T-helper 1 cell treated with Interleukin-12 subunit alpha and Interleukin-12 subunit beta and Interleukin-4 antibody, amounts not matched to agents 30 μg/mL and 1 μg/mL, for 36 hours (primary cell): Measurements from ENCODE around the gene KDM4B.

Experiments
- H3K27ac Mint-ChIP-seq: one replicate; pipeline ENCODE4 v1.8.0; 2021; ENCODE audit warnings: mild to moderate bottlenecking, mixed read lengths
- H3K27me3 Mint-ChIP-seq: one replicate; pipeline ENCODE4 v1.8.0; 2021; ENCODE audit warnings: low read depth, mixed read lengths
- H3K36me3 Mint-ChIP-seq: one replicate; pipeline ENCODE4 v1.8.0; 2021; ENCODE audit warnings: low read depth, mixed read lengths
- H3K4me1 Mint-ChIP-seq: one replicate; pipeline ENCODE4 v1.8.0; 2021; ENCODE audit warnings: low read depth, mixed read lengths
- H3K4me3 Mint-ChIP-seq: one replicate; pipeline ENCODE4 v1.8.0; 2021; ENCODE audit warnings: mild to moderate bottlenecking, moderate library complexity, mixed read lengths
- H3K9me3 Mint-ChIP-seq: one replicate; pipeline ENCODE4 v1.8.0; 2021; ENCODE audit warnings: mixed read lengths

Gene KDM4B

DNA sequence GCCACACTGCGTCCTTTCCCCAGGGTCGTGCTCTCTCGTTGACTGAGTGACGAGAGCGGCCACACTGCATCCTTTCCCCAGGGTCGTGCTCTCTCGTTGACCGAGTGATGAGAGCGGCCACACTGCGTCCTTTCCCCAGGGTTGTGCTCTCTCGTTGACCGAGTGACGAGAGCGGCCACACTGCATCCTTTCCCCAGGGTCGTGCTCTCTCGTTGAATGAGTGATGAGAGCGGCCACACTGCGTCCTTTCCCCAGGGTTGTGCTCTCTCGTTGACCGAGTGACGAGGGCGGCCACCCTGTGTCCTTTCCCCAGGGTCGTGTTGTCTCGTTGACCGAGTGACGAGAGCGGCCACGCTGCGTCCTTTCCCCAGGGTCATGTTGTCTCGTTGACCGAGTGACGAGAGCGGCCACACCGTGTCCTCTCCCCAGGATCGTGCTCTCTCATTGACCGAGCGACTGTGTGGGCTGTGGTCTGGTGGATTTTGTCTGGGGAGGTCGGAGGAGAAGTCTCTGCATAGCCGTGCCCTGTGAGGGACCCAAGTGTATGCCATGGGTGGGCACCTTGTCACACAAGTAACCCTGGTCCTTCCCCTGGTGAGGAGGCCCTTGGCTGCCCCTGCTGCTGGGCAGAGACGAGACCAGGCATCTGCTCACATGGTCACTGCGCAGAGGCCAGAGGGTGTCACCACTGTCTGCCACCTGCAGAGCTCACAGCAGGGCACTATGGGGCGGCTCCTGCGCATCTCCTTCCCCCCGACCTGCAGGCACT, 107.7 kb downstream of the KDM4B start:
- Mint-ChIP-seq H3K4me3 (no peak overlapping the region), H3K27ac (no peak overlapping the region), H3K36me3 (peaks cover 8% of the 10 kb centered on the region), H3K9me3 (no peaks in the 10 kb centered on the region), H3K27me3 (no peaks in the 10 kb centered on the region), H3K4me1 (no peaks in the 10 kb centered on the region)

DNA sequence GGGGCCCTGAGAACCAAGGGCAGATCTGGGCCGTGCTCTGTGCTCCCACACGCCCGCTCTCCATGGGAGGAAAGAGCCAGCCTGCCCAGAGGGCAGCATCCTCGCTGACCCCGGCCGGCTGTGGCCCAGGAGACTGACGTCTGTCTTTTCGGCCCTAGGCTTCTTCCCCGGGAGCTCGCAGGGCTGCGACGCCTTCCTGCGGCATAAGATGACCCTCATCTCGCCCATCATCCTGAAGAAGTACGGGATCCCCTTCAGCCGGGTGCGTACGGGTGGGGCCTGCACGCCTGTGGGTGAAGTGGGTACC, 108.2 kb downstream of the KDM4B start:
- Mint-ChIP-seq H3K9me3 (no peaks in the 10 kb centered on the region), H3K27me3 (no peaks in the 10 kb centered on the region), H3K36me3 (peaks cover 8% of the 10 kb centered on the region), H3K4me1 (no peaks in the 10 kb centered on the region), H3K27ac (no peak overlapping the region), H3K4me3 (no peak overlapping the region)

DNA sequence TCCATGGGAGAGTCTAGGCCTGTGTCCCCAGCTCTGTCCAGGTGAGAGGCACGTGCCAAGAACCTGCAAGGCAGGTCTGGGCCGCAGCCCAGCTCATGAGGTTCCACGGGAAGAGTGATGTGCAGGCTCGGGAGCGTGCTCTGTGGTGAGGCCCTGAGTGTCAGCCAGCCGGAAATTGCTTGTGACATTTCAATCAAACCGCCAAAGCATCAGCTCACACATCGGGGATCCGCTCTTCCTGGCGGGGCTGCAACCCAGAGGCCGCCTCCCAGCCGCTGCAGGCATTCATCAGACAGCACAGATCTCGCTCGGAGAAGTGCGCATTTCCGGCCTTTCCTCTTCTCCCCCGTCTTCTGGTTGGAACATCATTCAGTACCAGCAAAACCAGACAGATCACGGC, 109.3 kb downstream of the KDM4B start:
- Mint-ChIP-seq H3K27ac (no peak overlapping the region), H3K4me3 (no peak overlapping the region), H3K27me3 (no peaks in the 10 kb centered on the region), H3K4me1 (no peaks in the 10 kb centered on the region), H3K36me3 (peaks cover 10% of the 10 kb centered on the region), H3K9me3 (no peaks in the 10 kb centered on the region)

DNA sequence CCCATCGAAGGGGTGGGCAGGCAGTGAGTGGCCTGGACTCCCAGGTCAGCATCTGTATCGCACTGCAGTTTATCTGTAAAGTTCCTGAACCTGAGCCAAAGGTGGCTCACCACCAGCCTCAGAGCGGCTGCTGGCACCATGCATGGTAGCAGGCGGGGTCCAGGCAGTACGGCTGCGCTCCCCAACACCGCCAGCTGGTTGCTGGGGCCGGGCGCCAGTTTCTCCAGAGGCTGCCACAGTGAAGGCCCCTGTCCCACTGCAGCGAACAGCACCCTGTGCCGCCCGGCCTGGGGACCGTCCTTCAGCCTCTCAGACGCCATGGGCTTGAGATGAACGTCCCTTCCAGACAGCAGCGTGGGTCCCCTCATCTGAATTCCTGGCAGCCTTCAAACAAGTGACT, 109.8 kb downstream of the KDM4B start:
- no peak overlapping the region for H3K4me3 Mint-ChIP-seq
- H3K36me3 Mint-ChIP-seq, result peaks cover 10% of the 10 kb centered on the region
- no peak overlapping the region for H3K27ac Mint-ChIP-seq
- no peaks in the 10 kb centered on the region for H3K27me3 Mint-ChIP-seq
- H3K9me3 Mint-ChIP-seq, result no peaks in the 10 kb centered on the region
- H3K4me1 Mint-ChIP-seq, result no peaks in the 10 kb centered on the region

DNA sequence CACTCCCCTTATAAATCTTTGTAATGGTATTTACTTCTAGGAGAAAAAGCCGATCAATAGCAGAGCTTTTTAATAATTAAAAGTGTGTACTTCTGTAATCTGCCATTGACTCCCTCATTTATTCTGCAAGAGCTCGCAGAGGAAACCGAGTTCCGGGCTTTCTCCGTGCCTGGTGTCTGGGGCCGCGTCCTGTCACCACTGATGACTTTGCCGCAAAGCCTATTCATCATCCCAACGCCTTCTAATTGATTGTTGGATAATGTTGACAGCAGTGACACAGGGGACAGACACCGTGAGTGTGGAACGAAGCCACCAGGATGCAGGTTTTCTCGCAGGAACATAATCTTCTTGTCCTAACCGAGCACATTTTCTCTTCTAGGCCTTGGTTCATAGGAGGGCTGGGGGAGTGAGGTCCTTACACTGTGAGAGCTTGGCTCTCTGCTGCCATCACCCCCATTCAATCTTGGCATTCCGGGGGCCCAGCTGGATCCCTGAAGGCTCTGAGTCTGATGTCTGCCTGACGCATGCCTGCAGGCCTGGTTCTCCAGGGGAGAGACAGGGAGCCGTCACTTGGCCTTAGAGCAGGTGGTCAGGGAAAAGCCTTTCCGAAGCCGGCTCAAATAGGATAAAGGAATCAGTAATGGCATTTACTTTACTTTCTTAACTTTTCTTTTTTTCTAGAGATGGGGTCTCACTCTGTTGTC, 110.3 kb downstream of the KDM4B start:
- H3K4me1 Mint-ChIP-seq, result no peaks in the 10 kb centered on the region
- peaks cover 10% of the 10 kb centered on the region for H3K36me3 Mint-ChIP-seq
- H3K27ac Mint-ChIP-seq, result no peak overlapping the region
- no peak overlapping the region for H3K4me3 Mint-ChIP-seq
- no peaks in the 10 kb centered on the region for H3K27me3 Mint-ChIP-seq
- H3K9me3 Mint-ChIP-seq, result no peaks in the 10 kb centered on the region

DNA sequence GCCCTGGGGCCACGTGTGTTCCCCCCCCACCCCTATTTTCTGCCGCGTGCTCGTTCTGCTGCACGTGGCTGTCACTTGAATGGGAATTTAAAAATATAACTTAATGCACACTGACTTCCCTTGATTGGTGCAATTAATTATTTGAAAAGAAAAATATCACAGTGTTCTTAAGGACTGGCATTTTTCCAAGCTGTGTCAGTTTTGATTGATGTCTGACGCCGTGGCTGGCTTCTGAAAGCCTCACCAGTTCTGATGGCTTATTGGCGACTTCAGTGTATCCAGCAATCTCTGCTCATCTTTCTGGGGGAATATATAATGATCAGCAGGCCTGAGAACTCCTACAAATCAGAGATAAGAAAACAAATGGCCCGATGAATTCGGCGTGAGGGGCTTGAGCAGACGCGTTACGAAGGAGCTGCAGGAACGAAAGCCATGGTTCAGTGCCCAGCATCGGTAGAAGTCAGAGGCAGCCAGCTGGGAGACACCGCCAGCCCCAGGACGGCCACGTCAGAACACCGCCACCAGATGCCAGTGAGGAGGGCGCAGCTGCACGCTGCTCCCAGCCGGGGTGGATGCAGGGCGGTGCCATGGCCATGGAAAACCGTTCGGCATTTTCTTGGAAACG, 111.2 kb downstream of the KDM4B start:
- Mint-ChIP-seq H3K27me3 (no peaks in the 10 kb centered on the region), H3K4me1 (no peaks in the 10 kb centered on the region), H3K9me3 (no peaks in the 10 kb centered on the region), H3K4me3 (no peak overlapping the region), H3K36me3 (peaks cover 11% of the 10 kb centered on the region), H3K27ac (no peak overlapping the region)

DNA sequence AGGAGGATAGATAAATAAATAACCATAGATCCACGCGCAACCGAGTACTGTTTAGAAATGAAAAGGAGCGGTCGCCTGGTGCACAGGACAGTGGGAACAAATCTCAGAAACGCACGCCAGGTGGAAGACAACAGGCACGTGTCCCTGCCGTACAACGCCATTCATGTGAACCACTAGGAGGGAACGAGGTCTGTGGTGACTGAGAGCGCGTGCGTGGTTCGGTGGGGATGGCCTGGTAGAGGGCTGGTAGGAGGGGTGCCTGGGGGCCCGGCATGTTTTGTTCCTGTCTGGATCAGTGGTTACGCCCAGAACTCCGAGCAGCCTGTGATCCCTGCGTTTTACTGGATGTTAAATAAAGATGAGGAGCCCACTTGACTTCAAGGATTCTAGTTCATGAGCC, 111.9 kb downstream of the KDM4B start:
- H3K27me3 Mint-ChIP-seq, result no peaks in the 10 kb centered on the region
- H3K9me3 Mint-ChIP-seq, result no peaks in the 10 kb centered on the region
- no peaks in the 10 kb centered on the region for H3K4me1 Mint-ChIP-seq
- no peak overlapping the region for H3K4me3 Mint-ChIP-seq
- H3K36me3 Mint-ChIP-seq, result peaks cover 11% of the 10 kb centered on the region
- H3K27ac Mint-ChIP-seq, result no peak overlapping the region

DNA sequence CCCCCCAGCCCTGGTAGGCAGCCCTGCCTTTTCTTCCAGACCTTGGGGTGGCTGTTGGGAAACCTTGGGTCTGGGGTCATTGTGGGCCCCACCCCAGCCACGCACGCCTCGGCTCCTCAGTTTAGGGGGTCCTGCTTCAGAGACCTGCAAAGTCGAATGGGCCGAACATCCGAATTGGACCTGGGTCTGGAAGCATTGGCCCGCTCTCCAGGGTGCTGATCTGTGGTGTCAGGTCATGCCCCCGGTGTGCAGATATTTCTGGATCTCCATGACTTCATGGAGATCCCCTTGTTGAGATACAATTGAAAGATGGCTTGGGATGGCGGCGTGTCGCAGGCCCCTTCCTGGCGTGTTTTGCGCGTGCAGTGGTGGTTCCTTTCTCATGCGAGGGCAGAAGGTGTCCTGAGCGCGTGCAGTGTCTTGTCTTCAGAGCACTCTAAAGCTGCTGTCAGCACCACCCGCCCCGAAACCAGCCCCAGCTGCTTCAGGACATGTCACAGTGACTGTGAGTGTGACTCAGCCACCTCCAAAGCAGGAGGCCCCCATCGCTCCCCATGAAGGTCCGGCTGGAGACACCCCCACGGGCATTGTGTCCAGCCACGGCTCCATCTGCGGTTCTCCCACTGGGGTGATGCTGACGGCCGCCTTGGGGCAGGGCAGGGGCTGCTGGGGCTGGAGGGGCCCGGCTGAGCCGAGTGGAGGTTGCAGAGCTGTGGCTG, 112.7 kb downstream of the KDM4B start:
- Mint-ChIP-seq H3K36me3 (peaks cover 11% of the 10 kb centered on the region), H3K4me1 (no peaks in the 10 kb centered on the region), H3K27ac (no peak overlapping the region), H3K27me3 (no peaks in the 10 kb centered on the region), H3K9me3 (no peaks in the 10 kb centered on the region), H3K4me3 (no peak overlapping the region)

DNA sequence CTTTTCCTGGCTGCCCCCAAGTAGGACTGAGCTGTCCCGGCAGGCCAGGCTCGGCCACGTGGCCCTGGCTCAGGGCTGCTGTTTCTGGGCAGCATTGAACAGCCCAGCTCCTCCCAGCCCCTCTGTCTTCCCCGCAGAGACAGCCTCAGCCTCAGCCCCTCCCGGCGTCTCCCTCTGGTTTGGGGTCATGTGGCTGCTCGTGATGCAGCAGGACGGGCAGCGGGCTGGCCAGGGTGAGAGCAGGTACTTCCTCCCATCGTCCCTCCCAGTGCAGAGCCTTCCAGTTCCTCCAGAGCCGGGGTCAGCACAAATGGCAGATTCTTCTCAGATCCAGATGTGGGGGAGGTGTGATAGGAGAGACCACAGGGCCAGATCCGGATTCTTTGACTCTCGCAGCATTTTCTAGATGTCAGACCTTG, 114.6 kb downstream of the KDM4B start:
- no peaks in the 10 kb centered on the region for H3K27me3 Mint-ChIP-seq
- H3K4me3 Mint-ChIP-seq, result no peak overlapping the region
- peaks cover 10% of the 10 kb centered on the region for H3K36me3 Mint-ChIP-seq
- no peak overlapping the region for H3K27ac Mint-ChIP-seq
- no peaks in the 10 kb centered on the region for H3K9me3 Mint-ChIP-seq
- no peaks in the 10 kb centered on the region for H3K4me1 Mint-ChIP-seq

DNA sequence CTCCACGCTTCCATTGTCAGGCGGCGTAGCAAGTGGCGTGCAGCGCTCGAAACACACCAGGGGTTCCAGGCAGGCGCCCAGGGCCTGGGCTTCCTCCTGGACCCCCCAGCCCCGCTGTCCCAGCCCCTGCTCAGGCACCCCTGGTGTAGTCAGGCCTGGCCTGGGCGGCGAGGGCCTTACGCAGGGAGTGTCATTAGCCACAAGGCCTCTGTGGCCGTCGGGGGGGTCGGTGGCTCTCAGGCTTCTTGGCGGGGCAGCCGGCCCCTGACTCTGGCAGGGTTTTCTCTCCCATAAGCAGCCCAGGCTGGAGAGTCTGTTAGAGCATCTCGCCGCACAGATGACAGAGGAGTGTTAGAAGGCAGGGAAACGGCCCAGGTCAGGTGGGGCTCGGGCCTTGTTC, 116.7 kb downstream of the KDM4B start:
- H3K9me3 Mint-ChIP-seq, result no peaks in the 10 kb centered on the region
- no peak overlapping the region for H3K4me3 Mint-ChIP-seq
- no peak overlapping the region for H3K27ac Mint-ChIP-seq
- H3K4me1 Mint-ChIP-seq, result no peaks in the 10 kb centered on the region
- no peaks in the 10 kb centered on the region for H3K27me3 Mint-ChIP-seq
- peaks cover 6% of the 10 kb centered on the region for H3K36me3 Mint-ChIP-seq

DNA sequence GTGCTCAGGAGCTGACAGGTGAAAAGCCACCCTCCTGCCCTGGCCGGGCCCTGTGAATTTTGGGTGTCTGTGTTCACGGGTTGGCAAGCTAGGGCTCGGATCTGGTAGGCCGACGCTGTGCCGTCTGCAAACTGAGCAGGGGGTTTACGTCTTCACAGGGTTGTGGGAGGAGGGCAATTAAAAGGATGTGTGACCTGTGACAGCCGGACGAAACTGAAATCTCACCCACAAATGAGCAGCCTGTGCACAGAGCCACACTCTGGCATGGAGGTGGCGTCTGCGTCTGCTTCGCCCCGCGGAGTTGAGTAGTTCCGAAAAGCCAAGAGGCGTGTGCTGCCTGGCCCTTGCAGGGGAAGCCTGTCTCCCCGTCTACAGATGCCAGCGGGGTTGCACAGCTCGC, 117.3 kb downstream of the KDM4B start:
- no peaks in the 10 kb centered on the region for H3K27me3 Mint-ChIP-seq
- H3K9me3 Mint-ChIP-seq, result no peaks in the 10 kb centered on the region
- H3K4me3 Mint-ChIP-seq, result no peak overlapping the region
- no peaks in the 10 kb centered on the region for H3K4me1 Mint-ChIP-seq
- no peak overlapping the region for H3K27ac Mint-ChIP-seq
- peaks cover 4% of the 10 kb centered on the region for H3K36me3 Mint-ChIP-seq

DNA sequence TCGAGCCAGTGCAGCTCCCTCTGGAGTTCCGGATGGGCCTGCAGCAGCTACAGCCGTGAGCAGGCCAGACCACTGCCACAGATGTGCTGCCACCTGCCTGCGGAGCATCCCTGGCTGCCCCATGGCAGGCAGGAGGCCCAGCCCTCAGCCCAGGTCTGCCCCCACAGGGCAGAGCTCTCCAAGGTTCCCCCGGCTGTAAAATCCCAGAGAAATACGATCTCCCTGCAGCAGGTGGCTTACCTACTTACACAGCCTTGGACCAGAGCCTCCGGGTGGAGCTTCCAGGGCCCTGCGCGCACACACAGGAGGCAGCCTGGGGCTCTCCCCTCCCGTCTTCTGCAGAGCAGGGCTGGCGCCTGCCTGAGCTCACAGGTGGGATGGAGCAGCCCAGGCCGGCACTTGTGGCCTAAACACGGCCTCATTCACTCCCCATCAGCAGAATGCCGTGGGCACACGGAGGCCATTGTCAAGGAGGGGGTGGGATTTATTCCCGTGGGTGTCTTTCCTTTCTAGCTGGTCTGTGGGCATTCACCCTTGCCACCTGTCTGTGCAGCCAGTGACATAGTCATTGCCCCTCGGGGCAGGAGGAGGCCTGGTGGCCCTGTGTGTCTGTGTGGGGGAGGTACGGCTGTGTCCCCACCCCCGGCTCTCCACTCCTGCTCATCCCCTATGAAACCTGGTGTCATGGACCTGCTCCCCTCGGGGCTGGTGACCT, 118.0 kb downstream of the KDM4B start:
- Mint-ChIP-seq H3K4me1 (no peaks in the 10 kb centered on the region), H3K9me3 (no peaks in the 10 kb centered on the region), H3K27me3 (no peaks in the 10 kb centered on the region), H3K36me3 (peaks cover 4% of the 10 kb centered on the region), H3K27ac (no peak overlapping the region), H3K4me3 (no peak overlapping the region)

DNA sequence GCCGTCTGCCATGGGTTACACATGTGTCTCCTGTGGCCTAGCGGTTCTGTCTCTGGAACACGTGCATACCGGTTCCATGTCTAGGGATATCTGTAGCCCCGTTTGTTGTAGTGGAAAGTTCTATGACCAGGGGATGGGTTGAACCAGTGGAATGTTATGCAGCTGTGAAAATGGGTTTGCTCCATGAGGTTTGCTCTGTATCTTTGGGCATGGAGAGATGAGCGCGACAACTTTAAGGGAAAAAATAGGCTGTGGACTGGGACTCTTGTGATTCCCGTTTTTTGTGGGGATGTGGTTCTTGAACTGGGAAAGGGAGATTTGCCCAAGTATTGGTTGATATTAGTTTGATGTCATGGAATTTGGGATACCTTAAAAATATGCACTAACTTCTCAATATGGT, 120.4 kb downstream of the KDM4B start:
- H3K4me3 Mint-ChIP-seq, result no peak overlapping the region
- H3K4me1 Mint-ChIP-seq, result no peaks in the 10 kb centered on the region
- H3K27me3 Mint-ChIP-seq, result no peaks in the 10 kb centered on the region
- H3K36me3 Mint-ChIP-seq, result peaks cover 2% of the 10 kb centered on the region
- no peak overlapping the region for H3K27ac Mint-ChIP-seq
- H3K9me3 Mint-ChIP-seq, result no peaks in the 10 kb centered on the region

DNA sequence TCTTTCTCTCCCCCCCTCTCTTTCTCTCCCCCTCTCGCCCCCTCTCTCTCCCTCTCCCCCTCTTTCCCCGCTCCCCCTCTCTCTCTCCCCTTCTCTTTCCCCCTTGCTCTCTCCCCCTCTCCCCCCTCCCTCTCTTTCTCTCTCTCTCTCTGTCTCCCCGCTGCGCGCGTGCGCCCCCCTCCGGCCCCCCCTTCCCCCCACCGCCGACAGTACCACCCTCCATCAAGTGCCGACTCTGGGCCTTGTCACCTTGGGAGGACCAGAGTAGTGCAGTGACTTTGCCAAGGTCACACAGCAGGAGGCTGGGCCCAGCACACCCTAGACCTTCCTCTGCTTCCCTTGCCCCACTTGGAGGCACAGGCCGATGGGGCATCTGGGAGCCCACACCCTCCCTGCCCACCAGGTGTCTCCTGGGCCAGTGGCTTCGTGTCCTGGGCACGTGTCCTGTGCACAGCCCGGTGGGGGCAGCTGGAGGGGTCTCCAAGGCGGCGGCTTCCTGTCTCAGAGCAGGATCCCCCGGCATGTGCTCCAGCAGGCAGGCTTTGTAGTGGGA, 121.6 kb downstream of the KDM4B start:
- Mint-ChIP-seq H3K27me3 (no peaks in the 10 kb centered on the region), H3K36me3 (no peaks in the 10 kb centered on the region), H3K9me3 (no peaks in the 10 kb centered on the region), H3K4me3 (no peak overlapping the region), H3K27ac (no peak overlapping the region), H3K4me1 (no peaks in the 10 kb centered on the region)
